Endothelial cell of umbilical vein (primary cell): ENCODE data around the gene FMNL2. TPM values are rescaled to one million over a fixed set of nuclear protein-coding genes. Genes with fewer than 3 reads are reported as not detected.

ENCODE experiments used
- BruUV-seq: library from RNA; stranded (reverse); fragments of 400-500 nt; replicated peaks from 2 replicates; lab custom pipeline; 2021; lab: Mats Ljungman, UMichigan
- CTCF ChIA-PET: fragments of 300-600, 350-600 bp; sonication (Branson Sonifier 250); formaldehyde crosslinking; loops from one replicate; lab custom pipeline; 2021; ENCODE audit warnings: antibody characterized with exemption, inconsistent platforms; lab: Charles Lee
- POLR2A ChIA-PET: fragments of 300-600, 350-600 bp; sonication (Branson Sonifier 250); formaldehyde crosslinking; loops from one replicate; lab custom pipeline; 2021; ENCODE audit warnings: antibody characterized with exemption, inconsistent platforms; lab: Charles Lee
- DNase-seq: peaks from one replicate; pipeline ENCODE4 v3.0.0-alpha.2; 2011; ENCODE audit warnings: low read depth, low spot score
- FAIRE-seq: peaks from 2 replicates; lab custom pipeline; 2011; peaks lifted over from hg19 to GRCh38; lab: Jason Lieb, UNC
- H2AFZ ChIP-seq: 2 replicates; pipeline ENCODE4 v1.6.0; 2012; ENCODE audit warnings: low read depth, low read length, control low read depth, inconsistent platforms
- H3K27ac ChIP-seq: 2 replicates; pipeline ENCODE4 v1.5.1; 2011; ENCODE audit warnings: low read depth, mild to moderate bottlenecking, control low read depth, low read length, moderate library complexity; ENCODE audit not compliant: insufficient read depth
- H3K27me3 ChIP-seq, 2 experiments: 2 replicates each; pipeline versions ENCODE4 v1.6.0 to v1.6.1; 2011; ENCODE audit warnings: low read length in 2 of 2, mixed read lengths in 1 of 2; ENCODE audit not compliant: control insufficient read depth in 2 of 2, insufficient read depth in 2 of 2
- H3K36me3 ChIP-seq, 2 experiments: 2 replicates in 1 of 2; 3 replicates in 1 of 2; pipeline ENCODE4 v1.5.1; 2011; ENCODE audit warnings: low read length in 2 of 2, mild to moderate bottlenecking in 1 of 2, moderate library complexity in 1 of 2; ENCODE audit not compliant: control insufficient read depth in 2 of 2, insufficient read depth in 2 of 2; ENCODE audit errors: extremely low read depth in 1 of 2
- H3K4me1 ChIP-seq: 3 replicates; pipeline ENCODE4 v1.5.1; 2011; ENCODE audit warnings: mild to moderate bottlenecking, low read length; ENCODE audit not compliant: control insufficient read depth, insufficient read depth; ENCODE audit errors: extremely low read depth
- H3K4me2 ChIP-seq: 2 replicates; pipeline ENCODE4 v1.6.1; 2011; ENCODE audit warnings: low read length, control low read depth, mixed read lengths; ENCODE audit not compliant: insufficient read depth
- H3K4me3 ChIP-seq, 3 experiments: fragments of 200-600 bp in 1 of 3; sonication (generic), shearing (Covaris generic) in 1 of 3; replicated peaks in 1 of 3; 2 replicates each; pipeline ENCODE4 v1.5.1; 2011 to 2016; ENCODE audit warnings: control low read depth in 3 of 3, low read length in 3 of 3, mild to moderate bottlenecking in 2 of 3, inconsistent platforms in 1 of 3, low read depth in 1 of 3, moderate library complexity in 1 of 3; ENCODE audit not compliant: insufficient read depth in 1 of 3
- H3K79me2 ChIP-seq: 2 replicates; pipeline ENCODE4 v1.6.0; 2012; ENCODE audit warnings: low read length, inconsistent platforms; ENCODE audit not compliant: control insufficient read depth, insufficient read depth
- H3K9ac ChIP-seq: replicated peaks from 2 replicates; pipeline ENCODE3; 2011; ENCODE audit warnings: low read length, control low read depth; ENCODE audit not compliant: insufficient read depth; ENCODE audit errors: extremely low read depth
- H3K9me1 ChIP-seq: replicated peaks from 3 replicates; pipeline ENCODE4 v1.6.0; 2011; ENCODE audit warnings: mild to moderate bottlenecking, low read length; ENCODE audit not compliant: control insufficient read depth, insufficient read depth; ENCODE audit errors: extremely low read depth
- H3K9me3 ChIP-seq: replicated peaks from 2 replicates; pipeline ENCODE4 v1.5.1; 2012; ENCODE audit warnings: low read length, inconsistent platforms; ENCODE audit not compliant: control insufficient read depth, insufficient read depth
- H4K20me1 ChIP-seq: replicated peaks from 2 replicates; pipeline ENCODE3; 2011; ENCODE audit warnings: mild to moderate bottlenecking, low read length; ENCODE audit not compliant: control insufficient read depth, insufficient read depth; ENCODE audit errors: extremely low read depth
- CTCF ChIP-seq, 2 donors: IDR thresholded peaks; 1 replicate in 1 of 2; 2 replicates in 1 of 2; pipeline ENCODE4 v1.5.1; 2011; ENCODE audit warnings: low read length in 2 of 2, mild to moderate bottlenecking in 2 of 2, moderate library complexity in 2 of 2, control low read depth in 1 of 2, inconsistent platforms in 1 of 2, low read depth in 1 of 2; ENCODE audit not compliant: insufficient read depth in 1 of 2; ENCODE audit errors: extremely low read depth in 1 of 2
- EZH2 ChIP-seq: IDR thresholded peaks from 2 replicates; pipeline ENCODE4 v1.6.1; 2012; ENCODE audit warnings: borderline replicate concordance, low read depth, mild to moderate bottlenecking, moderate library complexity, low read length, inconsistent platforms; ENCODE audit not compliant: severe bottlenecking
- FOS ChIP-seq: IDR thresholded peaks from 2 replicates; pipeline ENCODE4 v1.6.1; 2011; ENCODE audit warnings: mild to moderate bottlenecking, low read length, moderate library complexity, borderline replicate concordance; ENCODE audit not compliant: insufficient read depth
- GATA2 ChIP-seq: IDR thresholded peaks from 2 replicates; pipeline ENCODE4 v1.7.0; 2011; ENCODE audit warnings: low read depth, mild to moderate bottlenecking, moderate library complexity, mixed read lengths, low read length; ENCODE audit not compliant: insufficient read length, insufficient read depth
- JUN ChIP-seq: IDR thresholded peaks from 2 replicates; pipeline ENCODE4 v1.6.1; 2011; ENCODE audit warnings: borderline replicate concordance, low read depth; ENCODE audit not compliant: insufficient read length, insufficient read depth
- MAX ChIP-seq: IDR thresholded peaks from 2 replicates; pipeline ENCODE4 v1.6.1; 2011; ENCODE audit not compliant: insufficient read depth, insufficient read length
- MYC ChIP-seq: IDR thresholded peaks from one replicate; pipeline ENCODE4 v1.6.1; 2011; ENCODE audit warnings: mild to moderate bottlenecking, low read depth, low read length
- POLR2A ChIP-seq: IDR thresholded peaks from 2 replicates; pipeline ENCODE4 v1.6.1; 2012; ENCODE audit warnings: low read depth, mild to moderate bottlenecking, control low read depth, low read length
- POLR2AphosphoS5 ChIP-seq: IDR thresholded peaks from 2 replicates; pipeline ENCODE4 v1.6.1; 2012; ENCODE audit warnings: low read depth, mild to moderate bottlenecking, control low read depth, low read length, moderate library complexity; ENCODE audit not compliant: insufficient read depth
- dilution Hi-C: fragments of 300-500 bp; cut with MboI; formaldehyde crosslinking; loops from one replicate; pipeline ENCODE4 v1.15.0; 2019; ENCODE audit warnings: low sequenced_read_pairs; ENCODE audit not compliant: extremely low pct_ligation_motif_present
- intact Hi-C: fragments of 100-400 bp; cut with micrococcal nuclease; formaldehyde crosslinking; loops from one replicate; pipeline ENCODE4 v1.10.0; 2022
- polyA plus RNA-seq, 4 experiments: library from polyadenylated mRNA; depleted of rRNA in 3 of 4; stranded (reverse) in 3 of 4; unstranded in 1 of 4; fragments of >200 nt; gene quantifications; 2 replicates each; pipeline versions ENCODE4 v1.2.1 to v1.2.3, GENCODE V29; 2011 to 2012; ENCODE audit warnings: missing spikeins in 1 of 4
- total RNA-seq: library from RNA; stranded (reverse); gene quantifications from 2 replicates; pipeline ENCODE4 v1.2.3, GENCODE V29; 2021

Gene FMNL2
- total and polyA plus RNA-seq, 2 donors (not counting 3 experiments of a cell fraction or from before 2014, with no cell fraction given), result 8.3 to 28.0 TPM

- intact Hi-C loops, result no loop called here
- no TSS peak for BruUV-seq
- Histone ChIP-seq H3K27me3 (no peaks in the 10 kb centered on the region), H3K9me1 (no peaks in the 10 kb centered on the region), H3K4me3 (no peak overlapping the region), H3K9me3 (no peaks in the 10 kb centered on the region), H3K36me3 (no peaks in the 10 kb centered on the region), H4K20me1 (peaks cover 4% of the 10 kb centered on the region), H3K4me2 (no peak overlapping the region), H2AFZ (no peak overlapping the region), H3K27ac (no peak overlapping the region), H3K9ac (no peak overlapping the region), H3K79me2 (peaks cover 42% of the 10 kb centered on the region), H3K4me1 (peaks cover 4% of the 10 kb centered on the region)
- FAIRE-seq (no peak), DNase-seq (no peak)
- no peak for TF ChIP-seq EZH2
- TF ChIP-seq MYC, result no peak
- no peak for TF ChIP-seq POLR2A
- TF ChIP-seq FOS, result no peak
- no peak for TF ChIP-seq GATA2
- TF ChIP-seq JUN, result no peak
- TF ChIP-seq POLR2AphosphoS5, result no peak
- no peak for TF ChIP-seq MAX
- no peak for TF ChIP-seq CTCF (IDR thresholded peaks at IDR 0.05; ENCODE audit: extremely low read depth in 1 of 2, insufficient read depth in 1 of 2, low read depth in 1 of 2, low read length in 2 of 2)
- dilution Hi-C loops, result no loop called here
- ChIA-PET CTCF (interaction anchor here (1.8 kb wide), 1 partner anchor 34 kb away, joined by 5 read pairs; no protein-coding TSS in a partner anchor), POLR2A (no interaction called here)
These were observed 41.4 kb downstream of the FMNL2 start for GRCh38 chr2:152376385-152376784.
